ENCODE data around the gene TECPR1.
A peak's percentile ranks its signal among the peaks of the same experiment; 100 is the strongest.
"Not testable (repeated sequence)": the region's sequence is repeated elsewhere in the genome, so short reads cannot be mapped to it uniquely, and the experiment has no call there.

The TECPR1 gene

DNA sequence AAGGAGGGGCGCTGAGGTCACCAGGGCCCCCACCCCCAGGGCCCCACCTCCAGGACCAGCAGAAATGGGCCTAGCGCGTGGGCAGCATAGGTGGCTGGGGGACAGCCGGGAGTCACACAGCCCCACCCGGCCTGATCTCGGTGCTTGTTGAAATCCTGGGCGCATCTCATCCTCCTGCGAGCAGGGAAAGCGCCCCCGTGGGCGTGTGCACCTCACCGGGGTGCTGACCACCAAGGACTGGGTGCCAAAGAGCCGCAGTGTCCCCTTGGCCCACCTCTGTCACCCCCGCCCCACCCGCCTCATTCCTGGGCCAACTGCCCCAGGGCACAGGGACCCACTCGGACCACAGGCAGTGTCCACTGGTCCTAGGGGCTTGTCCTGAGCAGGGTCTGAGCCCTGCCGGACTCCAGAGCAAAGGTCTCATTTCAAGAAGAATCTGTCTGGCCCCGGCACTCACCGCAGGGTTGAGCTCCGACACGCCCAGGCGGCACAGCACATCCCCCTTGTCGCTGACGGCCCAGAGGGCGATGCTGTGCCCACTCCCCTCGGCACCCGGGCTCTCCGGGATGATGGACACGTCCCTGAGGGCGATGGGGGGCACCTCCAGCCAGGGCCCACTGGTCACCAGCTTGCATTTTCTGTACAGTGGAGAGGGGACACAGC, 29.4 kb downstream of the TECPR1 start:
- H3K4me3 Mint-ChIP-seq, result no peak overlapping the region
- H3K4me1 Mint-ChIP-seq (ENCODE audit: low read depth in 2 of 2), result peaks cover 8 to 9% of the 10 kb centered on the region in 2 donors
- DNase-seq (no peak), ATAC-seq (replicated peaks) (no peak)
- H3K27ac Mint-ChIP-seq, result no peak overlapping the region
- H3K27me3 Mint-ChIP-seq, result no peaks in the 10 kb centered on the region
- H3K9me3 Mint-ChIP-seq, result no peaks in the 10 kb centered on the region
- peaks cover 31% of the 10 kb centered on the region for H3K36me3 Mint-ChIP-seq (ENCODE audit: insufficient read depth)

DNA sequence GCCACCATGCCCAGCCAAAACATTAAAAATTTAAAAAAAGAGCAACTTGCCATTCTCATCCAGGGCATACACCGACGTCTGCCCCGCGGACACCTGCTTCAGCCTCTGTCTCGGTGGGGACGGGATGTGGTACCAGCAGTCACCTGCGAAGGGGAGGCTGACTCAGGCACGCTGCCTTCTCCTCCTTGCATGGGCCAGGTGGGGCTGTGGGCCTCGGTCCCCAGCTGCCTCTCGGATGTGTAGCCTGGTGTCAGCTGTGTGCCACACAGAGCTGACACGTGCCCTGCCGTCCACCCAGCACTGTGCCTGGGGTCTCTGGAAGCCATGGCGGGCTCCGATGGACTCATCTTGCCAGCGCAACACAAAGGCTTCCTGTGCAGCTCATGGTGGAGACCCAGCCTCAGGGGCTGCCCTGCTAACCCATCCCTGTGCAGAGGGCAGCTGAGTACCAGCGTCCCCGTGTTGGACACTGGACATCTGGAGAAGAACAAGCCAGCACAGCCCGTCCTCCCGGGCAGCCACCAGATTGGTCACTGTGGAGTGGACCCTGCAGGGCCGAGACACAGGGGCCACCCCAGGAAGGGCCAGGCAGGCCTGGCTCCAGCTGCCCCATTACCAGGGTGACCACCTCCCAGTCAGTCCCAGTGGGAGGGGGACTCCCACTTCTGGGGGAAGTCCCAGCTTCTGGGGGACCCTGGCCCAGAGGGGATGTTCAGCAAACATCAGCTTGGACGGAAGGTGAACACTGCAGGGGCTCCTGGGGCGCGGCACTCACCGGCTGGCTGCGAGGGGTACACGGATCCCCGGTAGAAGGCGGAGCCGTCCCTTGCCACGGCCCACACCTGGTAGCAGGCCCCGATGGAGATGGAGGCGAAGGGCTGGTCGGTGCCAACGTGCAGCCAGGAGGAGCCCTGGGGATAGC, 30.2 kb downstream of the TECPR1 start:
- Mint-ChIP-seq H3K4me3 (no peak overlapping the region), H3K4me1 (ENCODE audit: low read depth in 2 of 2) (peaks cover 8 to 9% of the 10 kb centered on the region in 2 donors), H3K9me3 (no peaks in the 10 kb centered on the region), H3K27ac (no peak overlapping the region), H3K27me3 (no peaks in the 10 kb centered on the region), H3K36me3 (ENCODE audit: insufficient read depth) (peaks cover 27% of the 10 kb centered on the region)
- ATAC-seq (replicated peaks), result no peak
- DNase-seq, result no peak

DNA sequence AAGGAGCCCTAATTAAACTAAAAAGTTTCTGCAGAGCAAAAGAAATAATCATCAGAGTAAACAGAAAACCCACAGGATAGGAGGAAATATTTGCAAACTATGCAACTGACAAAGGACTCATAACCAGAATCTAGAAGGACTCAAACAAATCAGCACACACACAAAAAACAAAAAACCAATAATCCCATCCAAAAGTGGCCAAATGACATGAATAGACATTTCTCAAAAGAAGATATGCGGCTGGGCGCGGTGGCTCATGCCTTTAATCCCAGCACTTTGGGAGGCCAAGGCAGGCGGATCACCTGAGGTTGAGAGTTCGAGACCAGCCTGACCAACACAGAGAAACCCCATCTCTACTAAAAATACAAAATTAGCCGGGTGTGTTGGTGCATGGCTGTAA, 32.6 kb downstream of the TECPR1 start:
- H3K9me3 Mint-ChIP-seq; H3K4me3 Mint-ChIP-seq; ATAC-seq (replicated peaks); H3K27me3 Mint-ChIP-seq; DNase-seq; H3K4me1 Mint-ChIP-seq (ENCODE audit: low read depth in 2 of 2): not testable (repeated sequence)
- Mint-ChIP-seq H3K36me3 (ENCODE audit: insufficient read depth) (peaks cover 32% of the 10 kb centered on the region), H3K27ac (peak overlapping the region in 1 of 2 donors; percentile 17)

DNA sequence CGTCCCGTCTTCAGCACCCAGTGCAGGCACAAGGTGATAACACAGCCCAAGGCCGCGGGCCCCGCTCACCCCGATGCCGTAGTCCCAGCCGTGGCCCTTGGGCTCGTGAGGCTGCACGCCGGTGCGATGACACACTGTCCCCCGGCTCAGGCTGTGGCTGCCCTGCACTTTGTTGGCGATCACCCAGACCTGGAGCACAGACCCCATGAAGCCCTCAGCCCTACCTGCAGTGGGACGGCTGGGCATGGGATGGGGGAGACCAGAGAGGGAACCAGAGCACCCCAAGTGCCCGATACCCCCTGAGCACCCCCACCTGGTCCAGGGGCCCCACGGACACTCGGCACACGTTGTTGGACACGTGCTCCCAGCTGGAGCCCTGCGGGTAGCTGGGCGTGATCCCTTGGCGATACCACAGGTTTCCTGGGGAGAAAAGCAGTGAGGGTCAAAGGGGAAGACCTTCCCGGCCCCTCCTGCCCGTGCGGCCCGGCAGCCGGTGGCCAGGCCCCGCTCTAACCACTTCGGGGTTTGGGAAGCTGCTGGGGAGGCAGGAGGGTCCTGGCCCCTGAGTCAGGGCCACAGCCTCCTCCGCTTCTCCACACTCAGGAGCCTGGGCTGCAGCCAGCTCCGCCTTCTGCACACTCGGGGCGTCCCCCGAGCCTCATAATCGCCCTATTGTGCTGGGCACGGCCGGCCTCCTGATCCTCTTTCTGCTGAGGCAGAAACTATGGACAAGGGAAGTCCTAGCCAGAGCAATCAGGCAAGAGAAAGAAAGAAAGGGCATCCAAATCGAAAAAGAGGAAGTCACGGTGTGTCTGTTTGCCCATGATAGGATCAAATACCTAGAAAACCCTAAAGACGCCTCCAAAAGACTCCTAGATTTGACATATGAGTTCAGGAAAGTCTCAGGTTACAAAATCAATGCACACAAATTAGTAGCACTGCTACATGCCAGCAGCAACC, 34.1 kb downstream of the TECPR1 start:
- Mint-ChIP-seq H3K4me3 (no peak overlapping the region), H3K4me1 (ENCODE audit: low read depth in 2 of 2) (peaks cover 8 to 9% of the 10 kb centered on the region in 2 donors), H3K27me3 (no peaks in the 10 kb centered on the region), H3K27ac (peak overlapping the region in 1 of 2 donors; percentile 10), H3K36me3 (ENCODE audit: insufficient read depth) (peaks cover 30% of the 10 kb centered on the region), H3K9me3 (no peaks in the 10 kb centered on the region)
- no peak for DNase-seq
- no peak for ATAC-seq (replicated peaks)

DNA sequence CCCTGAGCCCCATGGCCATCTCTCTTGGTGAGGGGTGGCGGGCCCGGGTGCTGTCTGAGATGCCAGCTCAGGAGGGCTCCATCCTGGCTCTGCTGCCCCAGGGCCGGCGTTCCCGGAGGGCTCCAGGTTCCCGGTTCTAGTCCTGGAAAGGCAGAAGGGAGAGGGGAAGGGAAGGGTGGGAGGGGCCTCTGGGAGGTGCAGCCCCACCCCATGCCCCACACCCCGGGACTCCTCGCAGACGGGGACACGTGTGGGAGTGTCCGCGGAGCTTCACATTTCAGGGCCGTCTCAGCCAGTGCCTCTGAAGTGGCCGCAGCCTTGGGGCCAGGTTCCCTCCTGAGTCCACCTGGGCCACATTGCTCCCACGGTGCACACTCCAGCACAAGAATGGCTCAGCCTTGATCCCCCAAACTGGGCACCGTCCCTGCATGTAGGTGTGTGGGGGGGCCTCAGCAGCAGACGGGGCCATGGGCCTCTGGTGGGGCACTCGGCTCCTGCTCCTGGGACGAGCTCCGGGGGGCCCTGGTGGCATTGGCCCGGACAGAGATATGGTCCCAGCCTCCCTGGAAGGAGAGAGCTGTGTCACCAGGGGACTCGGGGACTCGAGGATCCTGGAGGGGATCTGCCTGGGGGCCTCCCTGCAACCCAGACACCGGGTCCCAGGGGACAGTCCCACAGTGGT, 35.0 kb downstream of the TECPR1 start:
- ATAC-seq (replicated peaks) (no peak), DNase-seq (no peak)
- Mint-ChIP-seq H3K9me3 (no peaks in the 10 kb centered on the region), H3K27ac (no peak overlapping the region), H3K27me3 (no peaks in the 10 kb centered on the region), H3K36me3 (ENCODE audit: insufficient read depth) (peaks cover 30% of the 10 kb centered on the region), H3K4me1 (ENCODE audit: low read depth in 2 of 2) (peaks cover 8 to 9% of the 10 kb centered on the region in 2 donors), H3K4me3 (no peak overlapping the region)

DNA sequence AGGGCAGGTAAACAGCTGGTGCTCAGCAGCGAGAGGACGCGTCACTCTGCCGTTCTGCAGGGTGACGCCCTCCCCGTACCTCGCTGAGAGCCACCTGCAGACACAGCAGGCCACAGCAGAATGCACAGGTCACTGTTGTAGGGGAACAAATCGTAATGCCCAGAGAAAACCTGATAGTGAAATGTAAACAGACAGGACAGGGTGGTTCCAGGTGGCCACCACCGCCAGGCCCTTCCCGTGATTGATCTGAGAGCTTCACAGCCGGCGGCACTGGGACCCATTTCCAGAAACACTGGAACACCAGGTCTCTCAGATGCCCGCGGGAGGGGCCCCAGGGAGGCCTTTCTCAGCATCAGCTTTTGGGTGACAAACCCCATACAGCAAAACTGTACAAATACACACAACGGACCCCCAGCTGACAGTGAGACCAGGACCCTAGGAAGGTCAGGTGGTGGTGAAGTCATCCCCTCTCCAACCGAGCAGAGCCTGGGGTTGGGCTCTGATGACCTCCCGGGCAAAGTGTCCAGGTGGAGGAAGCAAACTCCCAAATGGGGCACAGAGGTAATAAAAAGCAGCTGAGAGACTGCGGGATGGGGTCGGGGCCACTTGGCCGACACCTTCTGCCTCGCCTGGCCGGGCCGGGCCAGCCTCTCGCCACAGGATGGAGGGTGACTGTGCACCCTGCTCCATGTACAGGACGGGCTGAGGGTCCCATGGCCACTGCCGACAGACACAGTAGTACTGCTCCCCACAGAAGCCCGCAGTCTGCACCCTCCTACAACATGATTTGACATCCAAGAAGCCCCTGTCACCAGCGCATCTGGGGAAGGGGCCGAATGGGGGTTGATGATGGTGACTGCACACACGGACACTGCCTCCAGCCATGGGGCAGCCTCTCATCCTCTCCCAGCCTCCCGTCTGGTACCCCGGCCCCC, 36.2 kb downstream of the TECPR1 start:
- Mint-ChIP-seq H3K4me1 (ENCODE audit: low read depth in 2 of 2) (peaks cover 8 to 9% of the 10 kb centered on the region in 2 donors), H3K36me3 (ENCODE audit: insufficient read depth) (peaks cover 30% of the 10 kb centered on the region), H3K4me3 (no peak overlapping the region), H3K9me3 (no peaks in the 10 kb centered on the region), H3K27me3 (no peaks in the 10 kb centered on the region), H3K27ac (no peak overlapping the region)
- no peak for ATAC-seq (replicated peaks)
- DNase-seq, result no peak

DNA sequence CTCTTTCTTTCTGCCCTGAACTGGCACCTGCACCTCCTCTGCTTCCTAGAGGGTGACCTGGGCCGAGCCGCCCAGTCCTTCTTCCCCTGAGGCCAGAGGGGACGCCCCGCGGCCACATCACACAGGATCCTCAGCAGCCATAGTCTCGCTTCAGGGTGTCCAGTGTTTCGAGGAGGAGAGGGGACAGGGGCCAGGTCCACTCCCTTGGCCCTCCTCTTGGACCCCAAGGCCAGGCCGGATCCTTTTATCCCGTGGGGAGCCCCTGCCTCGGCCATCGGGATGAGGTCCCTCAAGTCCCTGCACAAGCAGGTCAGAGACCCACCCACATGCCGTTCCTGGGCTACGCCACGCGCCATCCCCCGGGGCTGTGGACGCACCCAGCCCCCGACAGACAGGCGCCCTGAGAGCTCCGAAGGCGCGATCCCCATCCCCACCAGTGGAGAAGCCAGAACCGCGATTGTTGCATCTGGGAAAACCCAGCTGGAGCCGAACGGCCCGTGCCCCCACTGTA, 37.2 kb downstream of the TECPR1 start:
- no peak for DNase-seq
- Mint-ChIP-seq H3K27ac (no peak overlapping the region), H3K4me1 (ENCODE audit: low read depth in 2 of 2) (peaks cover 8 to 9% of the 10 kb centered on the region in 2 donors), H3K9me3 (no peaks in the 10 kb centered on the region), H3K27me3 (no peaks in the 10 kb centered on the region), H3K4me3 (no peak overlapping the region), H3K36me3 (ENCODE audit: insufficient read depth) (peaks cover 28% of the 10 kb centered on the region)
- ATAC-seq (replicated peaks), result no peak

DNA sequence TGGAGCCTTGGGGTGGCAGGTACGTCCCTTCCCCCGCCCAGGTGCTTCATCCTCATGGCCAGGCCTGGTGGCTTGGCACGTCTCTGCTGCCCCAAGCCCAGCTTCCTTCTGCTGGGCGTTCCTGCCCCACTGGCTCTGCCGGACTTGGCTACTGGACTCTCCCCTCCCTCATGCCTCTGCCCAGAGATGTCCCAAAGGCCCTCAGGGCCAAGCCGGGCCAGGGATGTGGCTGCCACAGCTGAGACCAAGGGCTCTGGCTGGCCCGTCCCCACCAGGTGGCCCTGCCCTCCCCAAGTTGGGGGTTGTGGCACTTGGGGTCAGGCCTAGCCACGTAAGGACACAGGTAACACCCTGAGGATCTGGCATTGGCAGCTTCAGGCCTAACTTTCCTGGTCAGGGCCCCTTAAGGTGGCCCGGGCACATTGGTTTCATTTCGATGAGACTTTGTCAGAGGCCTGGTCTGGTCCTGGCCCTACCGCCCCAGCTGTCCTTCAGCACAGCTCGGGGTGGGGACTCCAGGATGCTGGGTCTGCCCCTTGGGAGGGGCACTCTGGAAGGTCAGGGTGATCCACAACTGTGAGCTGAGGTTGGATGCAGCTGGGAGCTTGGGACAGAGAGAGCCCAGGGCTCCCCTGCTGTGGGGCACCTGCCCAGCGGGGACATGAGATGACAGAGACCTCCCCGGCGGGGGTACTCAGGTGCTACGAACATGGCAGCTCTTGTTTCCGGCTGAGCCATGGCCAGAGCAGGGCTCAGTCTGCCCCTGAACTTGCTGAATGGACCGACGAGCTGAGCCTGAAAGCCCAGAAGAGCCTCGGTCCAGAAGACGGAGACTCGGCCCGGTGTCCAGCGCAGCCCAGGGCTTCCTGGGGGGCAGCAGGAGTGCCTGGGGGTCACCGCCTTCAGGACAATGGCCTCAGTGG, 37.9 kb downstream of the TECPR1 start:
- DNase-seq (no peak), ATAC-seq (replicated peaks) (no peak)
- H3K4me3 Mint-ChIP-seq, result no peak overlapping the region
- no peaks in the 10 kb centered on the region for H3K27me3 Mint-ChIP-seq
- no peak overlapping the region for H3K27ac Mint-ChIP-seq
- peaks cover 24% of the 10 kb centered on the region for H3K36me3 Mint-ChIP-seq (ENCODE audit: insufficient read depth)
- H3K9me3 Mint-ChIP-seq, result no peaks in the 10 kb centered on the region
- H3K4me1 Mint-ChIP-seq (ENCODE audit: low read depth in 2 of 2), result peaks cover 5 to 6% of the 10 kb centered on the region in 2 donors

DNA sequence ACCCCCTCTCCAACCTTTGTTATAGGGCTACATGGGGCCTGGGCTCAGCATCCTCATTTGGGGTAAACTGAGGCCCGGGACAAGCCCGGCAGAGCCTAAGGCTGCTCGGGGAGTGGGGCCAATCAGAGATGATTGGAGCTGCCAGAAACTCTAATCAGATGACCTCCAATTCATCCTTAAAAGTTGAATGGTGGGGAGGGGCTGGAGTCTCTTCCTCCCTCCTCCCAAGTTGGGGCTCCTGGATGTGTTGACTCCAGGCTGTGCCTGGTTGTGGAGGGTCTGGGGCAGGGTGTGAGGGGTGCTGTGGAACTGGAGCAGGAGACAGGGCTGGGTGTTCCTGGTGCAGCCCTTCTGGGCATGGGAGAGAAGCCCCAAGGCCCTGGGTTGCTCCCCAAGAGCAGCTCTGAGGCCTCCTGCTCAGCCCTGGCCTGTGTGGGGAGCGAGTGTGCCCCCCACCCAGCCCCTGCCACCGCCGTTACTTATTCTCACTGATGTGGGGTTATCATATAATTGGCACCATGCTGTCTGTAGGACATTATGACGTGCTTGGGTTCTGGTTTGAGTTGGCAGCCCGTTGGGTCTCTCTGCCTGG, 38.6 kb downstream of the TECPR1 start:
- no peaks in the 10 kb centered on the region for H3K9me3 Mint-ChIP-seq
- peaks cover 21% of the 10 kb centered on the region for H3K36me3 Mint-ChIP-seq (ENCODE audit: insufficient read depth)
- DNase-seq, result no peak
- H3K27ac Mint-ChIP-seq, result no peak overlapping the region
- no peaks in the 10 kb centered on the region for H3K27me3 Mint-ChIP-seq
- no peak overlapping the region for H3K4me3 Mint-ChIP-seq
- no peak for ATAC-seq (replicated peaks)
- peaks cover 0 to 1% of the 10 kb centered on the region in 2 donors for H3K4me1 Mint-ChIP-seq (ENCODE audit: low read depth in 2 of 2)

DNA sequence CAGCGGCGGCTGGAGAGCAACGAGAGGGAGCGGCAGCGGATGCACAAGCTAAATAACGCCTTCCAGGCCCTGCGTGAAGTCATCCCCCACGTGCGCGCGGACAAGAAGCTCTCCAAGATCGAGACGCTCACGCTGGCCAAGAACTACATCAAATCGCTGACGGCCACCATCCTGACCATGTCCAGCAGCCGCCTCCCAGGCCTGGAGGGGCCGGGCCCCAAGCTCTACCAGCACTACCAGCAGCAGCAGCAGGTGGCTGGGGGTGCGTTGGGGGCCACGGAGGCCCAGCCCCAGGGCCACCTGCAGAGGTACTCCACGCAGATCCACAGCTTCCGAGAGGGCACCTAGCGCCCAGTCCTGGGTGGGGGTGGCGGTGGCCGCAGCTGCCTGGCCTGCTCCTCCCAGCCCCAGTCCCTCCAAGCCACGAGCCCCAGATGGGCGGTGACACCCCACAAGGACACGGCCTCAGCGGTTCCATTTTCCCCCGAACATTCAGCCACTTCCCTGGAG, 39.4 kb downstream of the TECPR1 start:
- H3K4me3 Mint-ChIP-seq, result peak overlapping the region in 1 of 2 donors; percentile 33
- H3K36me3 Mint-ChIP-seq (ENCODE audit: insufficient read depth), result peaks cover 17% of the 10 kb centered on the region
- DNase-seq (no peak), ATAC-seq (replicated peaks) (no peak)
- H3K27ac Mint-ChIP-seq, result no peak overlapping the region
- no peaks in the 10 kb centered on the region for H3K9me3 Mint-ChIP-seq
- H3K27me3 Mint-ChIP-seq, result no peaks in the 10 kb centered on the region
- H3K4me1 Mint-ChIP-seq (ENCODE audit: low read depth in 2 of 2), result no peaks in the 10 kb centered on the region

All from effector memory CD8-positive, alpha-beta T cell (primary cell).